HG02870 (cell line): ENCODE measurements around the gene MARCKSL1.
A peak's percentile ranks its signal among the peaks of the same experiment; 100 is the strongest.

Experiments used
- ATAC-seq: cut with Tn5 transposase; IDR thresholded peaks from one replicate; pipeline ENCODE4 v1.9.1; 2021; ENCODE audit warnings: mild to moderate bottlenecking, moderate library complexity; ENCODE audit not compliant: unreplicated experiment

Gene MARCKSL1

GRCh38 chr1:32353431-32353830 lies 17.4 kb upstream of the MARCKSL1 start:
- ATAC-seq = no peak

- ATAC-seq = no peak
Measured at GRCh38 chr1:32352831-32353383, 16.9 kb upstream of the MARCKSL1 start.

- no peak for ATAC-seq
Measured at GRCh38 chr1:32352239-32352745, 16.3 kb upstream of the MARCKSL1 start.

- peak; percentile 74 for ATAC-seq
Measured at GRCh38 chr1:32351399-32352238, 15.6 kb upstream of the MARCKSL1 start.

- ATAC-seq = peak; percentile 29
Measured at GRCh38 chr1:32350785-32351398, 14.9 kb upstream of the MARCKSL1 start.

GRCh38 chr1:32349211-32349708 lies 13.2 kb upstream of the MARCKSL1 start:
- no peak for ATAC-seq

- no peak for ATAC-seq
Measured at GRCh38 chr1:32346532-32347157, 10.6 kb upstream of the MARCKSL1 start.

- ATAC-seq = no peak
Measured at GRCh38 chr1:32345289-32345827, 9.3 kb upstream of the MARCKSL1 start.

GRCh38 chr1:32342704-32343103 lies 6.7 kb upstream of the MARCKSL1 start:
- no peak for ATAC-seq

- no peak for ATAC-seq
Measured at GRCh38 chr1:32341971-32342370, 5.9 kb upstream of the MARCKSL1 start.

- ATAC-seq = no peak
Measured at GRCh38 chr1:32341186-32341757, 5.2 kb upstream of the MARCKSL1 start.

- ATAC-seq = no peak
Measured at GRCh38 chr1:32339363-32339978, 3.4 kb upstream of the MARCKSL1 start.

GRCh38 chr1:32338637-32339145 lies 2.7 kb upstream of the MARCKSL1 start:
- no peak for ATAC-seq

GRCh38 chr1:32337855-32338636 lies 2.0 kb upstream of the MARCKSL1 start:
- no peak for ATAC-seq

GRCh38 chr1:32336963-32337675 lies 1.1 kb upstream of the MARCKSL1 start:
- ATAC-seq = no peak

- no peak for ATAC-seq
Measured at GRCh38 chr1:32336591-32336932, 529 bp upstream of the MARCKSL1 start.

GRCh38 chr1:32335535-32335789 lies 571 bp downstream of the MARCKSL1 start:
- ATAC-seq = no peak

GRCh38 chr1:32334864-32335534 lies 1.0 kb downstream of the MARCKSL1 start:
- no peak for ATAC-seq
